CMK (cell line): Measurements from ENCODE around the gene ABCG8.

Source experiments
- DNase-seq: peaks from one replicate; pipeline ENCODE4 v3.0.0-alpha.2; 2010; ENCODE audit warnings: low read depth

The ABCG8 gene

GRCh38 chr2:43826305-43827250 lies 12.2 kb upstream of the ABCG8 start:
- DNase-seq: no peak

- DNase-seq: no peak
Observed at GRCh38 chr2:43831543-43832294, 7.1 kb upstream of the ABCG8 start.

GRCh38 chr2:43832457-43832856 lies 6.3 kb upstream of the ABCG8 start:
- no peak for DNase-seq

- no peak for DNase-seq
Observed at GRCh38 chr2:43837033-43837432, 1.7 kb upstream of the ABCG8 start.

GRCh38 chr2:43837831-43838559 lies 776 bp upstream of the ABCG8 start:
- DNase-seq: no peak

- no peak for DNase-seq
Observed at GRCh38 chr2:43839776-43840564, 1.2 kb downstream of the ABCG8 start.

- no peak for DNase-seq
Observed at GRCh38 chr2:43840965-43841364, 2.2 kb downstream of the ABCG8 start.

- DNase-seq: no peak
Observed at GRCh38 chr2:43841949-43842865, 3.4 kb downstream of the ABCG8 start.

GRCh38 chr2:43842866-43843226 lies 4.1 kb downstream of the ABCG8 start:
- no peak for DNase-seq

GRCh38 chr2:43845181-43845580 lies 6.4 kb downstream of the ABCG8 start:
- DNase-seq: no peak

- DNase-seq: no peak
Observed at GRCh38 chr2:43846140-43846793, 7.5 kb downstream of the ABCG8 start.

- DNase-seq: no peak
Observed at GRCh38 chr2:43848214-43848613, 9.4 kb downstream of the ABCG8 start.

- DNase-seq: no peak
Observed at GRCh38 chr2:43851011-43851980, 12.5 kb downstream of the ABCG8 start.

GRCh38 chr2:43852196-43852730 lies 13.5 kb downstream of the ABCG8 start:
- no peak for DNase-seq

GRCh38 chr2:43853141-43854081 lies 14.6 kb downstream of the ABCG8 start:
- no peak for DNase-seq

- no peak for DNase-seq
Observed at GRCh38 chr2:43854671-43855070, 15.9 kb downstream of the ABCG8 start.

GRCh38 chr2:43855292-43855691 lies 16.5 kb downstream of the ABCG8 start:
- DNase-seq: no peak
